ENCODE results near the gene RASA3. TPM values are rescaled to one million over a fixed set of nuclear protein-coding genes. Genes with fewer than 3 reads are reported as not detected.

Gene RASA3
- polyA plus RNA-seq, 1 donor from 2014 or later: 8.5 TPM

- Histone ChIP-seq H3F3A (ENCODE audit: insufficient read depth, low read length, poor library complexity, severe bottlenecking) (no peaks in the 10 kb centered on the region), H3K36me3 (ENCODE audit: insufficient read depth, low read length) (no peaks in the 10 kb centered on the region), H3K9me2 (ENCODE audit: insufficient read depth, low read length) (no peaks in the 10 kb centered on the region), H3K4me3 (ENCODE audit: low read length) (no peak overlapping the region), H4K20me1 (ENCODE audit: insufficient read depth) (no peaks in the 10 kb centered on the region), H3K27ac (ENCODE audit: low read length) (no peak overlapping the region), H3K27me3 (ENCODE audit: insufficient read depth, low read depth, low read length) (no peaks in the 10 kb centered on the region), H2AFZ (ENCODE audit: low read depth, low read length) (no peak overlapping the region), H3K9me3 (ENCODE audit: low read length) (no peaks in the 10 kb centered on the region), H3K9ac (ENCODE audit: low read length) (no peak overlapping the region), H3K4me2 (ENCODE audit: low read length) (no peak overlapping the region), H3K79me2 (replicated peaks; ENCODE audit: insufficient read depth, low read length) (no peaks in the 10 kb centered on the region)
- TF ChIP-seq REST (IDR thresholded peaks at IDR 0.05; ENCODE audit: borderline replicate concordance) (no peak), MXI1 (conservative IDR thresholded peaks at IDR 0.05; ENCODE audit: poor library complexity, severe bottlenecking) (no peak), RAD21 (conservative IDR thresholded peaks at IDR 0.05) (no peak), SMC3 (conservative IDR thresholded peaks at IDR 0.05; ENCODE audit: poor library complexity) (no peak), TAF1 (IDR thresholded peaks at IDR 0.05; ENCODE audit: low read depth) (no peak), EZH2 (IDR thresholded peaks at IDR 0.05; ENCODE audit: borderline replicate concordance, insufficient read depth, low read length, poor library complexity, severe bottlenecking) (no peak), POLR2AphosphoS5 (IDR thresholded peaks at IDR 0.05) (no peak), EP300 (conservative IDR thresholded peaks at IDR 0.05; ENCODE audit: poor library complexity, severe bottlenecking) (no peak), CTCF (IDR thresholded peaks at IDR 0.05; ENCODE audit: poor library complexity, severe bottlenecking) (no peak)
These were observed 194.8 kb downstream of the RASA3 start for GRCh38 chr13:113937527-113938180.

- H3K27me3 ChIP-seq (ENCODE audit: insufficient read depth, low read depth, low read length): no peaks in the 10 kb centered on the region
- TF ChIP-seq REST (IDR thresholded peaks at IDR 0.05; ENCODE audit: borderline replicate concordance): no peak
- no peak for TF ChIP-seq TAF1 (IDR thresholded peaks at IDR 0.05; ENCODE audit: low read depth)
- TF ChIP-seq POLR2AphosphoS5 (IDR thresholded peaks at IDR 0.05): no peak
- no peak for TF ChIP-seq MXI1 (conservative IDR thresholded peaks at IDR 0.05; ENCODE audit: poor library complexity, severe bottlenecking)
- no peak for TF ChIP-seq EZH2 (IDR thresholded peaks at IDR 0.05; ENCODE audit: borderline replicate concordance, insufficient read depth, low read length, poor library complexity, severe bottlenecking)
- no peak for TF ChIP-seq SMC3 (conservative IDR thresholded peaks at IDR 0.05; ENCODE audit: poor library complexity)
- no peak for TF ChIP-seq CTCF (IDR thresholded peaks at IDR 0.05; ENCODE audit: poor library complexity, severe bottlenecking)
- no peak for TF ChIP-seq EP300 (conservative IDR thresholded peaks at IDR 0.05; ENCODE audit: poor library complexity, severe bottlenecking)
- no peak for TF ChIP-seq RAD21 (conservative IDR thresholded peaks at IDR 0.05)
- H3K36me3 ChIP-seq (ENCODE audit: insufficient read depth, low read length): no peaks in the 10 kb centered on the region
- no peaks in the 10 kb centered on the region for H3K9me2 ChIP-seq (ENCODE audit: insufficient read depth, low read length)
- no peaks in the 10 kb centered on the region for H3K9me3 ChIP-seq (ENCODE audit: low read length)
- H3F3A ChIP-seq (ENCODE audit: insufficient read depth, low read length, poor library complexity, severe bottlenecking): no peaks in the 10 kb centered on the region
- no peak overlapping the region for H3K4me3 ChIP-seq (ENCODE audit: low read length)
- H2AFZ ChIP-seq (ENCODE audit: low read depth, low read length): no peak overlapping the region
- no peaks in the 10 kb centered on the region for H4K20me1 ChIP-seq (ENCODE audit: insufficient read depth)
- no peak overlapping the region for H3K27ac ChIP-seq (ENCODE audit: low read length)
- no peak overlapping the region for H3K9ac ChIP-seq (ENCODE audit: low read length)
- H3K4me2 ChIP-seq (ENCODE audit: low read length): no peak overlapping the region
- no peaks in the 10 kb centered on the region for H3K79me2 ChIP-seq (replicated peaks; ENCODE audit: insufficient read depth, low read length)
These were observed 195.3 kb downstream of the RASA3 start for GRCh38 chr13:113937073-113937472.
